ENCODE results near the gene SLC6A18.
"Not testable (repeated sequence)": the region's sequence is repeated elsewhere in the genome, so short reads cannot be mapped to it uniquely, and the experiment has no call there.

Gene SLC6A18

GRCh38 chr5:1229023-1229422, 3.8 kb downstream of the SLC6A18 start:
- not testable (repeated sequence) for H3K4me3 ChIP-seq (ENCODE audit: low read length); H3K4me1 ChIP-seq (ENCODE audit: control insufficient read depth, insufficient read depth, low read length); H3K36me3 ChIP-seq (ENCODE audit: control insufficient read depth, insufficient read depth, low read length, severe bottlenecking); H3K9me3 ChIP-seq (ENCODE audit: control insufficient read depth, low read length); DNase-seq (ENCODE audit: low read depth); H3K9ac ChIP-seq (ENCODE audit: low read length)
- peaks cover 22% of the 10 kb centered on the region for H3K27me3 ChIP-seq (replicated peaks; ENCODE audit: control insufficient read depth, insufficient read depth, low read length)

- no peaks in the 10 kb centered on the region for H3K4me1 ChIP-seq (ENCODE audit: control insufficient read depth, insufficient read depth, low read length)
- no peak overlapping the region for H3K9ac ChIP-seq (ENCODE audit: low read length)
- H3K4me3 ChIP-seq (ENCODE audit: low read length): no peak overlapping the region
- DNase-seq (ENCODE audit: low read depth): no peak
- no peaks in the 10 kb centered on the region for H3K36me3 ChIP-seq (ENCODE audit: control insufficient read depth, insufficient read depth, low read length, severe bottlenecking)
- H3K9me3 ChIP-seq (ENCODE audit: control insufficient read depth, low read length): peaks cover 6% of the 10 kb centered on the region
- H3K27me3 ChIP-seq (replicated peaks; ENCODE audit: control insufficient read depth, insufficient read depth, low read length): peaks cover 18% of the 10 kb centered on the region
Observed at GRCh38 chr5:1229822-1230221, 4.6 kb downstream of the SLC6A18 start.

GRCh38 chr5:1230551-1230950, 5.4 kb downstream of the SLC6A18 start:
- Histone ChIP-seq H3K4me3 (ENCODE audit: low read length) (no peak overlapping the region), H3K27me3 (replicated peaks; ENCODE audit: control insufficient read depth, insufficient read depth, low read length) (peaks cover 18% of the 10 kb centered on the region), H3K9ac (ENCODE audit: low read length) (no peak overlapping the region), H3K9me3 (ENCODE audit: control insufficient read depth, low read length) (peaks cover 13% of the 10 kb centered on the region), H3K36me3 (ENCODE audit: control insufficient read depth, insufficient read depth, low read length, severe bottlenecking) (no peaks in the 10 kb centered on the region), H3K4me1 (ENCODE audit: control insufficient read depth, insufficient read depth, low read length) (no peaks in the 10 kb centered on the region)
- no peak for DNase-seq (ENCODE audit: low read depth)

- Histone ChIP-seq H3K9ac (ENCODE audit: low read length) (no peak overlapping the region), H3K27me3 (replicated peaks; ENCODE audit: control insufficient read depth, insufficient read depth, low read length) (peaks cover 13% of the 10 kb centered on the region), H3K4me3 (ENCODE audit: low read length) (no peak overlapping the region), H3K36me3 (ENCODE audit: control insufficient read depth, insufficient read depth, low read length, severe bottlenecking) (no peaks in the 10 kb centered on the region), H3K4me1 (ENCODE audit: control insufficient read depth, insufficient read depth, low read length) (no peaks in the 10 kb centered on the region), H3K9me3 (ENCODE audit: control insufficient read depth, low read length) (peaks cover 22% of the 10 kb centered on the region)
- DNase-seq (ENCODE audit: low read depth): no peak
Observed at GRCh38 chr5:1231354-1231905, 6.2 kb downstream of the SLC6A18 start.

- H3K9me3 ChIP-seq (ENCODE audit: control insufficient read depth, low read length): peaks cover 24% of the 10 kb centered on the region
- no peak overlapping the region for H3K9ac ChIP-seq (ENCODE audit: low read length)
- no peaks in the 10 kb centered on the region for H3K4me1 ChIP-seq (ENCODE audit: control insufficient read depth, insufficient read depth, low read length)
- peaks cover 13% of the 10 kb centered on the region for H3K27me3 ChIP-seq (replicated peaks; ENCODE audit: control insufficient read depth, insufficient read depth, low read length)
- no peaks in the 10 kb centered on the region for H3K36me3 ChIP-seq (ENCODE audit: control insufficient read depth, insufficient read depth, low read length, severe bottlenecking)
- no peak overlapping the region for H3K4me3 ChIP-seq (ENCODE audit: low read length)
- DNase-seq (ENCODE audit: low read depth): no peak
Observed at GRCh38 chr5:1232780-1233179, 7.6 kb downstream of the SLC6A18 start.

GRCh38 chr5:1235379-1235778, 10.2 kb downstream of the SLC6A18 start:
- H3K4me3 ChIP-seq (ENCODE audit: low read length): no peak overlapping the region
- peaks cover 10% of the 10 kb centered on the region for H3K27me3 ChIP-seq (replicated peaks; ENCODE audit: control insufficient read depth, insufficient read depth, low read length)
- DNase-seq (ENCODE audit: low read depth): no peak
- no peaks in the 10 kb centered on the region for H3K36me3 ChIP-seq (ENCODE audit: control insufficient read depth, insufficient read depth, low read length, severe bottlenecking)
- no peaks in the 10 kb centered on the region for H3K4me1 ChIP-seq (ENCODE audit: control insufficient read depth, insufficient read depth, low read length)
- peaks cover 24% of the 10 kb centered on the region for H3K9me3 ChIP-seq (ENCODE audit: control insufficient read depth, low read length)
- H3K9ac ChIP-seq (ENCODE audit: low read length): no peak overlapping the region

- peaks cover 8% of the 10 kb centered on the region for H3K27me3 ChIP-seq (replicated peaks; ENCODE audit: control insufficient read depth, insufficient read depth, low read length)
- no peaks in the 10 kb centered on the region for H3K36me3 ChIP-seq (ENCODE audit: control insufficient read depth, insufficient read depth, low read length, severe bottlenecking)
- DNase-seq (ENCODE audit: low read depth): no peak
- peaks cover 24% of the 10 kb centered on the region for H3K9me3 ChIP-seq (ENCODE audit: control insufficient read depth, low read length)
- no peak overlapping the region for H3K4me3 ChIP-seq (ENCODE audit: low read length)
- no peak overlapping the region for H3K9ac ChIP-seq (ENCODE audit: low read length)
- H3K4me1 ChIP-seq (ENCODE audit: control insufficient read depth, insufficient read depth, low read length): no peaks in the 10 kb centered on the region
Observed at GRCh38 chr5:1235838-1236237, 10.7 kb downstream of the SLC6A18 start.

GRCh38 chr5:1239505-1240251, 14.5 kb downstream of the SLC6A18 start:
- Histone ChIP-seq H3K9ac (ENCODE audit: low read length) (no peak overlapping the region), H3K4me1 (ENCODE audit: control insufficient read depth, insufficient read depth, low read length) (no peaks in the 10 kb centered on the region), H3K9me3 (ENCODE audit: control insufficient read depth, low read length) (peaks cover 20% of the 10 kb centered on the region), H3K36me3 (ENCODE audit: control insufficient read depth, insufficient read depth, low read length, severe bottlenecking) (no peaks in the 10 kb centered on the region), H3K27me3 (replicated peaks; ENCODE audit: control insufficient read depth, insufficient read depth, low read length) (peaks cover 11% of the 10 kb centered on the region), H3K4me3 (ENCODE audit: low read length) (no peak overlapping the region)
- DNase-seq (ENCODE audit: low read depth): no peak

GRCh38 chr5:1240496-1241260, 15.5 kb downstream of the SLC6A18 start:
- DNase-seq (ENCODE audit: low read depth): no peak
- Histone ChIP-seq H3K4me3 (ENCODE audit: low read length) (no peak overlapping the region), H3K27me3 (replicated peaks; ENCODE audit: control insufficient read depth, insufficient read depth, low read length) (peaks cover 17% of the 10 kb centered on the region), H3K4me1 (ENCODE audit: control insufficient read depth, insufficient read depth, low read length) (no peaks in the 10 kb centered on the region), H3K36me3 (ENCODE audit: control insufficient read depth, insufficient read depth, low read length, severe bottlenecking) (no peaks in the 10 kb centered on the region), H3K9ac (ENCODE audit: low read length) (no peak overlapping the region), H3K9me3 (ENCODE audit: control insufficient read depth, low read length) (peaks cover 10% of the 10 kb centered on the region)

- H3K36me3 ChIP-seq (ENCODE audit: control insufficient read depth, insufficient read depth, low read length, severe bottlenecking): no peaks in the 10 kb centered on the region
- no peaks in the 10 kb centered on the region for H3K4me1 ChIP-seq (ENCODE audit: control insufficient read depth, insufficient read depth, low read length)
- H3K27me3 ChIP-seq (replicated peaks; ENCODE audit: control insufficient read depth, insufficient read depth, low read length): peaks cover 17% of the 10 kb centered on the region
- H3K4me3 ChIP-seq (ENCODE audit: low read length): no peak overlapping the region
- peaks cover under 1% of the 10 kb centered on the region for H3K9me3 ChIP-seq (ENCODE audit: control insufficient read depth, low read length)
- DNase-seq (ENCODE audit: low read depth): no peak
- H3K9ac ChIP-seq (ENCODE audit: low read length): no peak overlapping the region
Observed at GRCh38 chr5:1241509-1242080, 16.4 kb downstream of the SLC6A18 start.

Measured in adipocyte (in vitro differentiated cells).